KG1 (cell line): ENCODE measurements around the gene ZSWIM6.

Experiments used
- DNase-seq: peaks from one replicate; lab custom pipeline; 2025; lab: John Stamatoyannopoulos, UW

Gene ZSWIM6

DNA sequence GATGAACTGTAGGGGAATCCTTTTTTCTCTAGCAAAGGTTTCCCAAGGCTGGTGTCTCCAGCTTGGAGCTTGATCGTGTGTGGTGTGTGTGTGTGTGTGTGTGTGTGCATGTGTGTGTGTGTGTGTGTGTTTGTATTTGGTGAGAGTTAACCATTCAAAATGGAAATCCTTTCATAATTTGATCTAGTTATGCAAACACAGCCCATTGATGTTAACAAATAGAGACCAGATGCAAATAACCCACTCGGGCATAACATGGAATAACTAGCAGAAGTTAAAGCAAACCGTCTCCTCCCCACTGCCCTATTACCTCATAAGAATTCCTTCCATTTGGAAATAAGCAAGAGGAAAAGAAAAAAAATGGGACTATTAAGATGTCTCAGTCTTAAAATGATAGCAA, 24.9 kb upstream of the ZSWIM6 start:
- no peak for DNase-seq

- no peak for DNase-seq
Observed at GRCh38 chr5:61307611-61308010, 24.4 kb upstream of the ZSWIM6 start.

DNA sequence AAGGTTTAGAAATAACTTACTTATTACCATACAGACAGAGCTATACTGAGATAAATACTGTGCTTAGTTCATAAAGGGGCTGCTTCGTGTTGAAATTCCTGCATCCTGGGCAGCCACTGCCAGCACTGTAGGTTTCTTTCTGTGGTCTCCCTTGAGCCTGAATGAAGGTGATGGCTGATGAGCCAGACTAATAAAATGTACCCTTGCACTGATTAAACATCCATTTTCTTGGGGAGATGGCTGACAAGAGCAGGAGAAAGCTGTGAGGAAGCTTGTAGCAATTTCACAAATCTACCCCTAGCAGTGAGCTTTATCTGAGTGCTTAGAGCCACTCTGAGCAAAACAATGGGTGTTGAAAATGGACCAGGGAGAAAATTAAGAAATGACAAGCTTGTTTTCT, 23.3 kb upstream of the ZSWIM6 start:
- no peak for DNase-seq

DNA sequence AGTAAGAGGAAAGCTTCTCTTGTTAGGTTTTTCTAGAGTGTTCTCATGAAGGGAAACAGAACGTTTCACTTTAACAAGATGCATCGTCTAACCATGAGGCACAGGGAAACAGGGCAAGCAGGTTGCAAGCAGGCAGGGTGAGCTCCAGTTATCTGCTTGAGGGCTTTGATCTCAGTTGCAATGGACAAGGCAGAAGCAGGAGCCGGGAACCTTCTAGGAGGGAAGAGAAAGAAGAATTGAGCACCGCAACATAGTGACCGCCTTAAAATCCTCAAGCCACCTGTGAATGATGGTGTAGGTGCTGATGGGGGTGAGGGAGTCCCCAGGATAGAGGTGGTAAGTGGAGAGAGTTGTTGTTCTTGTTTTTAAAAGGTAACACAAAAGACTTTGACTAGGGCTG, 22.9 kb upstream of the ZSWIM6 start:
- DNase-seq = no peak

GRCh38 chr5:61311056-61311610, 20.9 kb upstream of the ZSWIM6 start:
- DNase-seq = no peak

DNA sequence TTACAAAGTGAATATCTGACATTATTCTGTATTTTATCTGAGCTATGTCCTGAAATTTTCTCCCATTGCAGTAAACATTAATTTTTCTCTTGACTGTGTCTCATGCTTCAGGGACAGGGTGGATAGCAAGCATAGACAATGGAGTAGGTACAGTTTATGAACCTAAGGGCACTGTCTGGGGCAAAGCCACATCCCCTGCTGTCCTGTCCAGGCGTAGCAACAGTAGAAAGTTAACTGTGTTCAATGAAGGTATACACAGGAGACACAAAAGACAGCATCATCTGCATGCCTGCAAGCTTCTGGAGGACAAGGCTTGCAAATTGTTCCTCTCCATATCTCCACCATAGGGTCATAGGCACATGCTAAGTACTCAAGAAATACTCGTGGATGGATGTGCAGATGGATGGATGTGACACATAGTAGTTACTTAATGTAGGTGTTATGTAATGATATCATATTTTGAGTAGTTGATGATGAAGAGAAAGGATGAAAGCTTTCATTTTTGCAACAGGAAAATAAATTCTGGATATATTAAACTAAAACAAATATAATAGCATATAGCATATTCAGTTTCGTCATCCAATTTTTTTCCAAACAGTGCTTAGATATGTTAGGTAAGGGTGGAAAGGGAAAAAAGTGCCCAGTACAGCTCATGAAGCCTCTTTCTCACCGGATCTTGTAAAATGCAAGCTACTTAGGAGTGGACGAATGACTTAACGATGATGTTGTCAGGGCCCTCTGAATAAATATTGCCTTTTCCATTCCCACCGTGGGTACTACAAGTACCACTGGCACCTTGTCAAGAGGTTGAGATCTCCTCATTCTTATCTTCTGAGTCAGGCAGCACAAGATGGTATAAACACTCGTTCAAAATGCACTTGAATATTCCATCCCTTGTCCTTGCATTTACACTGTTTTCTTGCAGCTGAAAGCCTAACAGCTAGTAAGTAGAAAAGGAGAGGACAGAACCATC, 19.9 kb upstream of the ZSWIM6 start:
- no peak for DNase-seq

DNA sequence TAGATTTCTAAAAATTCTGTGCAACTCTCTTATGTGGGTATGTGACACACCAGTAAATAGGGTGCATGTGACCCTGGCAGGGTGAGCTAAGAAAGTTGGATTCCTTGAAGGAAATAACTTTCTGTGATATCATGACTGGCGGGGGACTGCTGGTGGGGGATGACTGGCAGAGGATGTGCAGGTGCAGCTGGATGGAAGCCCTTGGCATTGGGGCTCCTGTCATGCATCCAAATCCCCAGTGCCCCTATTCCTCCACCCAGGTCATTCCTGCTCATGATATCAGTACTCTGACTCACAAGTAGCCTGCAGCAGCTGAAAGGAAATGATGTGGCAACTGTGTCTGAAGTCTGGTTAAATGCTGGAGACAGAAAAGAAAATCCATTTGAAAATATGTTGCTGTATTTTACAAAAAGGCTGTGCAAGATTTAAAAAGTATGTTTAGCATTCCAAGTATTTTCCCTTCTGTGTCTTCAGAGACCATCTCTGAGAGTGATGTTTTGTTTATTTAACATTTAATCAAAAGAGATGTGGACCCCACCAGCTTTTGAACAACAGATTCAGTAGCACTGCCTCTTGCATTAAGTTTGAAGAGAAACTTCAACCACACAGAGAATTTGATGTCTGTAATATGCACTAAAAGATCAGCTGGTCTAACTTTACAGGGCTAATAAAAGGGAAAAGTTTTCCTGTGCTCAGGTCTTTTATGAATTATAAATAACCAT, 17.9 kb upstream of the ZSWIM6 start:
- no peak for DNase-seq

GRCh38 chr5:61318376-61318775, 13.7 kb upstream of the ZSWIM6 start:
- no peak for DNase-seq

DNA sequence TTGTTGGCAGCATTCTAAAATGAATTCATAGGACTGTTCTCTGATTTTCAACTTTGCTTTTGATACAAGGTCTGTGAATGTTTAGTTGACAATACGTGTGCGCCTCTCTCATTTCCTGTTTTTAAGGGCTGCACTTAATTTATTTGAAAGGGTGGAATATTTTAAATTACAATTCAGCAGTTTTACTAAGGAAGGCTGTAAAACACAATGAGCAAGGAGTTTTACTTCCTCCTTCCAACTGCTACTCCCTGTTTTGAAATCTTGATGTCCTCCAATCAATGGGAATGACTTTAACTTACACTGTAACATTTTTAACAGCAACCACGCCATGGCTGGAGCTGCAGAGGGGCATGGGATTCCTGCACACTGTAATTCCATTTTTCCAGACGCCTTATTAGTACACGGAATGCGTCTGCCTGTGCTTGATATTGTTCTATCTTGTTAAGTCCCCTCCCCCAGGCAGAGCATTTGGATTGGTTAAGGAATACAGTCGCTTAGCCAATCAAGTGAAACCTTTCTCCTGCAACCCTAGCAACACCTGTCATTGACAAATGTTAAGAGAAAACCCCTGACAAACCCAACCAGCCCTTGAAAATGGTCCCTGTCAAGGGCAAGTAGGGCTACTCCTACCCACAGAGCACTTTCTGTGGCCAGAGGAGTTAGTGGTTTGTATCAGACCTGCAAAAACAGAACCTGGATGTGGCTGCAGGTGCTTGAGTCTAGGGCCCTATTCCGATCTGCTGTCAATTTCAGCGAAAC, 12.5 kb upstream of the ZSWIM6 start:
- DNase-seq = no peak

- no peak for DNase-seq
Observed at GRCh38 chr5:61320860-61321259, 11.2 kb upstream of the ZSWIM6 start.

- no peak for DNase-seq
Observed at GRCh38 chr5:61321669-61322068, 10.4 kb upstream of the ZSWIM6 start.

- no peak for DNase-seq
Observed at GRCh38 chr5:61322738-61323725, 9.0 kb upstream of the ZSWIM6 start.

GRCh38 chr5:61327760-61328753, 4.0 kb upstream of the ZSWIM6 start:
- DNase-seq = no peak

- DNase-seq = no peak
Observed at GRCh38 chr5:61328791-61329549, 3.1 kb upstream of the ZSWIM6 start.

- DNase-seq = no peak
Observed at GRCh38 chr5:61329550-61330128, 2.4 kb upstream of the ZSWIM6 start.

DNA sequence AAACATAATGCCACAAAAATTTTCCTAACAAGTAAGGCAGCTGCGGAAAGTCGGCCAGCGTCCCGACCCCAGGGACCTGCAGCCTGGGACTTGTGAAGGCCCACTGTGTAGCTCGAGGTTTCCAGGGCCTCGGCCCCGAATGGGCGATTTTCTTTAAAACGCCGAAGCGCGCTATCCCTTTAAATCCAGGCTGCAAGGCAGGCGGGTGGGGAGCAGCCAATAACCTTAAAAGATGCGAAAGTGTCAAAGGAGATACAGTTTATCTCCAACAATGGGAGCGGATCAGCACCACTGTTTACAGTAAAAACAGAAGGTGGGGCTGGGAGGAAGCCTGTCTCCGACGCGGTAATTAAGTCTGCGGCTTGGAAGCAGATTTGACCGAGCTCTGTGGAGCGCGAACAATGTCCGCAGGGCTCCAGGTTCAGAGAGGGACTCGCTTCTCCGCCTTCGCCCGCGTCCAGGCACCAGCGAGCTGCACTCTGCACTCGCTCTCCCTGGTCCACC, 1.7 kb upstream of the ZSWIM6 start:
- DNase-seq = no peak

DNA sequence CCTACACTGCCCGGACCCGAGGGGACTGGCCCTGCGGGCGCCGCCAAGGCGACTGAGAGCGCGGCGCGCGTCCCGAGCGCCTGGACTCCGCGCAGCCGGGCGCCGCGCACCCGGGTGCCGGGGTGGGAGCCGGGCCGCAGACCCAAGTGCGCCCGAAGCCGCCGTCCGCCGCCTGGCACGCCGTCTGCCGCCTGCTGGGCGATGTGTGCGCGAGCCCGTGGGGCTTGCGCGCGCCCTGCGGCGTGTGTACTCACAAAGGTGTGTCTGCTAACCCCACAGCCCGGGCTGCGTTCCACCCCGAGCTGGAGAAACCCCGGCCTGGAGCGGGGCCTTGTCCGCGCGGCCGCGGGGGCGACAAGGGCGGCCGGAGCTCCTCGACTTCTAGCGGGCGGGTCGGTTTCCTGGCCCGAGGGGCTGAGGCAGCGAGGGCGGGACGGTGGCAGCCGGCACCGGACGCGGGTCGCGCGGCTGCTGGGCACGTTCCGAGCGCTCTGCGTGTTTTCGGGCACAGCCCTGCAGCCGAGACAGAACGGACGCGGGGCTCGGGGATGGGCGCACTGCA, 1.1 kb upstream of the ZSWIM6 start:
- peak; percentile 43 for DNase-seq

DNA sequence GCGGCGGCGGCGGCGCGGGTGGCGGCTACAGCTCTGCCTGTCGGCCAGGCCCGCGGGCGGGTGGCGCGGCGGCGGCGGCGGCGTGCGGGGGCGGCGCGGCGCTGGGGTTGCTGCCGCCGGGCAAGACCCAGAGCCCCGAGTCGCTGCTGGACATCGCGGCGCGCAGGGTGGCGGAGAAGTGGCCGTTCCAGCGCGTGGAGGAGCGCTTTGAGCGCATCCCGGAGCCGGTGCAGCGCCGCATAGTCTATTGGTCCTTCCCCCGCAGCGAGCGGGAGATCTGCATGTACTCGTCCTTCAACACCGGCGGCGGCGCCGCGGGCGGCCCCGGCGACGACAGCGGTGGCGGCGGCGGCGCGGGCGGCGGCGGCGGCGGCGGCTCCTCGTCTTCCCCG, 296 bp downstream of the ZSWIM6 start:
- no peak for DNase-seq
